AG09319 (cell line): ENCODE measurements around the gene ZNF841.

Source experiments
- DNase-seq: peaks from one replicate; pipeline ENCODE4 v3.0.0-alpha.2; 2010; ENCODE audit warnings: low read depth; ENCODE audit errors: extremely low read depth
- CTCF ChIP-seq: IDR thresholded peaks from 2 replicates; pipeline ENCODE4 v1.5.1; 2011; ENCODE audit warnings: low read depth, mild to moderate bottlenecking, inconsistent platforms, low read length, moderate library complexity

The ZNF841 gene

GRCh38 chr19:52095172-52096014 is at the start of gene ZNF841:
Gene ZNF841 (minus strand): TSS chr19:52095765. CDS start chr19:52084801, 10,964 bp downstream.
- TF ChIP-seq CTCF, result no peak
- peak; percentile 86 for DNase-seq

- no peak for DNase-seq
Measured at GRCh38 chr19:52142001-52142595, 46.5 kb upstream of the ZNF841 start.

GRCh38 chr19:52141203-52141602 is 45.6 kb upstream of the ZNF841 start:
- no peak for TF ChIP-seq CTCF
- DNase-seq, result no peak

More at GRCh38 chr19:52142001-52142595, 46.5 kb upstream of the ZNF841 start:
- no peak for TF ChIP-seq CTCF

- TF ChIP-seq CTCF, result no peak
- no peak for DNase-seq
Measured at GRCh38 chr19:52140032-52140710, 44.6 kb upstream of the ZNF841 start.

GRCh38 chr19:52139252-52140031 is 43.9 kb upstream of the ZNF841 start, which contains the start of gene ZNF616:
Gene ZNF616 (minus strand): TSS chr19:52139938. CDS start chr19:52130512, 9,426 bp downstream.
- TF ChIP-seq CTCF, result peak; percentile 84
- DNase-seq, result peak; percentile 82

- DNase-seq, result no peak
- no peak for TF ChIP-seq CTCF
Measured at GRCh38 chr19:52138983-52139251, 43.4 kb upstream of the ZNF841 start.
